Measurements from ENCODE around the gene PPP1R2. TPM values are rescaled to one million over a fixed set of nuclear protein-coding genes. Genes with fewer than 3 reads are reported as not detected.

PPP1R2 gene
- total and polyA plus RNA-seq, 2 donors from 2014 or later, result 34.0 to 49.0 TPM

DNA sequence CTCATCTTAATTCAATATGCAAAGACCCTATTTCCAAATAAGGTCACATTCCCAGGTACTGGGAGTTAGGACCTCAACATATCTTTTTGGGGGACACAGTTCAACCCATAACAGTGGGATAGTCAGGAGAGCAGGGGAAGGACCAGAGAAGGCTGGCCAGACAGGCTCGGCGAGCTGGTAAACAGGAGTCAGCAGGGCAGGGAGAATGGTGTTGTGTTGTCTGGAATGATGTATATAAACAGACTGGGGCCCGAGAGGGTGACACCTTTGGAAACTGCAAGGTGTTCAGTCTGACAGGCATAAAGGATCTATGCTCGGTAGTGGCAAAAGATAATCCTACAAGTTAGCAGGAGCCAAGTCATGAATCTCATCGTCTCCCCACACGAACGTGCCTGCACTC is 10.1 kb upstream of the PPP1R2 start:
- DNase-seq, result no peak
- intact Hi-C loops (cut with DNase I), result no loop called here
- Histone ChIP-seq H3K4me1 (ENCODE audit: control insufficient read depth in 2 of 3, insufficient read depth in 2 of 3, low read depth in 1 of 3, low read length in 3 of 3) (peaks cover 2 to 10% (median 3%) of the 10 kb centered on the region in 3 donors), H3K27ac (ENCODE audit: low read depth in 2 of 2, low read length in 2 of 2) (no peak overlapping the region), H3K36me3 (ENCODE audit: control insufficient read depth in 2 of 3, insufficient read depth in 3 of 3, low read length in 3 of 3) (no peaks in the 10 kb centered on the region), H3K4me3 (ENCODE audit: low read length in 3 of 3) (no peak overlapping the region), H3K27me3 (ENCODE audit: control insufficient read depth, insufficient read depth, low read length) (no peaks in the 10 kb centered on the region), H3K9ac (ENCODE audit: low read length in 3 of 3) (no peak overlapping the region), H3K9me3 (ENCODE audit: control insufficient read depth in 2 of 3, insufficient read depth in 1 of 3, low read length in 3 of 3) (no peaks in the 10 kb centered on the region)
- TF ChIP-seq, protein P1, sequence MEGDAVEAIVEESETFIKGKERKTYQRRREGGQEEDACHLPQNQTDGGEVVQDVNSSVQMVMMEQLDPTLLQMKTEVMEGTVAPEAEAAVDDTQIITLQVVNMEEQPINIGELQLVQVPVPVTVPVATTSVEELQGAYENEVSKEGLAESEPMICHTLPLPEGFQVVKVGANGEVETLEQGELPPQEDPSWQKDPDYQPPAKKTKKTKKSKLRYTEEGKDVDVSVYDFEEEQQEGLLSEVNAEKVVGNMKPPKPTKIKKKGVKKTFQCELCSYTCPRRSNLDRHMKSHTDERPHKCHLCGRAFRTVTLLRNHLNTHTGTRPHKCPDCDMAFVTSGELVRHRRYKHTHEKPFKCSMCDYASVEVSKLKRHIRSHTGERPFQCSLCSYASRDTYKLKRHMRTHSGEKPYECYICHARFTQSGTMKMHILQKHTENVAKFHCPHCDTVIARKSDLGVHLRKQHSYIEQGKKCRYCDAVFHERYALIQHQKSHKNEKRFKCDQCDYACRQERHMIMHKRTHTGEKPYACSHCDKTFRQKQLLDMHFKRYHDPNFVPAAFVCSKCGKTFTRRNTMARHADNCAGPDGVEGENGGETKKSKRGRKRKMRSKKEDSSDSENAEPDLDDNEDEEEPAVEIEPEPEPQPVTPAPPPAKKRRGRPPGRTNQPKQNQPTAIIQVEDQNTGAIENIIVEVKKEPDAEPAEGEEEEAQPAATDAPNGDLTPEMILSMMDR (IDR thresholded peaks at IDR 0.05; ENCODE audit: borderline replicate concordance, extremely low read depth, insufficient read depth), result no peak
- FAIRE-seq, result no peak

DNA sequence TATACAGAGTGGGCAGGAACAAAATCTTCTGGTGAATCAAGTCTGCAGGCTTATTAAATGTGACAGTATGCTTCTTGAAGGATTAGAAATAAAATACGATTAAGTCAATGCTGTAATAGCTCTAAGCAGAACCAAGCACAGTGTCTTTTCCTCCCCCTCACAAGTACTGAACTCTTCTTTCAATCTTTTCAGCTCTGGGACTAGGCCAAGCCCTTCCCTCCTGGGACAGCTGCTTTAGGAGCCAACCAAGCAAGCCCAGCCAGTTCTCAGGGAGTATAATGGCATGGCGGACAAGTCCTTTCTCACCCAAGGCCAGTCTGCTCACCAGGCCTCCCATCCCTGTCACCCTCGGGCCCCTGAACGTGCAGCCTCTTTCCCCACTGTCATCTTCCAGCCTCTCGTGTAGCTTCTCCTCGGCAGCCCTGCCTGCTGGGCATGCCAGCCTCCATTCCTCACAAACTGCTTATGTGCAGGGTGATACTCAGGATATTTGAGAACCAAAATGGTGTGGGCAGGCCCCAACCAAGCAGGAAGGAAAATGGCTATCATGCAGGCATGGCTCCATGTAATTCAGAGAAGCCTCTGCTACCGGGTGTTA is 8.4 kb upstream of the PPP1R2 start:
- Histone ChIP-seq H3K27me3 (ENCODE audit: control insufficient read depth, insufficient read depth, low read length) (no peaks in the 10 kb centered on the region), H3K9ac (ENCODE audit: low read length in 3 of 3) (no peak overlapping the region), H3K9me3 (ENCODE audit: control insufficient read depth in 2 of 3, insufficient read depth in 1 of 3, low read length in 3 of 3) (no peaks in the 10 kb centered on the region), H3K27ac (ENCODE audit: low read depth in 2 of 2, low read length in 2 of 2) (no peak overlapping the region), H3K4me3 (ENCODE audit: low read length in 3 of 3) (no peak overlapping the region), H3K4me1 (ENCODE audit: control insufficient read depth in 2 of 3, insufficient read depth in 2 of 3, low read depth in 1 of 3, low read length in 3 of 3) (peaks cover 2 to 12% (median 3%) of the 10 kb centered on the region in 3 donors), H3K36me3 (ENCODE audit: control insufficient read depth in 2 of 3, insufficient read depth in 3 of 3, low read length in 3 of 3) (no peaks in the 10 kb centered on the region)
- intact Hi-C loops (cut with DNase I), result no loop called here
- DNase-seq, result peak in 1 of 5 donors; percentile 56
- no peak for FAIRE-seq
- TF ChIP-seq, protein P1 (IDR thresholded peaks at IDR 0.05; ENCODE audit: borderline replicate concordance, extremely low read depth, insufficient read depth), result no peak

DNA sequence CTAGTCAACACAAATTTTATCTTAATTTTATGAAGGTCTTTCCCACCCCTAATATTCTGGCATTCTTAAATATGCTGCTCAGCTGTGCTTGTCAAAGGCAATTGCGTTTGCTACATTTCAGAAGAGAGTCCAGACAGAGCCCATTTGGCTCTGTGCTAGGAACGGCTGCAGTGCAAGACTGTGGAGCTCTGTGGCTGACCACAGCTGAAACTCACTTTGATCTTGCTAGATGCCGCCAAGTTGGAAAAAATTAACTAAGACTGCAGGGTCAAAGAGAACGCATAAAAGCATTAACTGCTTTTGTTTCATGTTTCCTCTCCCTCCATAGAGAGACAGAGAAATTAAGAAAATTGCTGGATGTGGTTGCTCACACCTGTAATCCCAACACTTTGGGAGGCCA is 7.6 kb upstream of the PPP1R2 start:
- Histone ChIP-seq H3K36me3 (ENCODE audit: control insufficient read depth in 2 of 3, insufficient read depth in 3 of 3, low read length in 3 of 3) (no peaks in the 10 kb centered on the region), H3K4me3 (ENCODE audit: low read length in 3 of 3) (no peak overlapping the region), H3K9ac (ENCODE audit: low read length in 3 of 3) (peak overlapping the region in 1 of 3 donors; percentile 40), H3K27me3 (ENCODE audit: control insufficient read depth, insufficient read depth, low read length) (no peaks in the 10 kb centered on the region), H3K9me3 (ENCODE audit: control insufficient read depth in 2 of 3, insufficient read depth in 1 of 3, low read length in 3 of 3) (no peaks in the 10 kb centered on the region), H3K4me1 (ENCODE audit: control insufficient read depth in 2 of 3, insufficient read depth in 2 of 3, low read depth in 1 of 3, low read length in 3 of 3) (peaks cover 2 to 12% (median 3%) of the 10 kb centered on the region in 3 donors), H3K27ac (ENCODE audit: low read depth in 2 of 2, low read length in 2 of 2) (no peak overlapping the region)
- intact Hi-C loops (cut with DNase I), result no loop called here
- TF ChIP-seq, protein P1 (IDR thresholded peaks at IDR 0.05; ENCODE audit: borderline replicate concordance, extremely low read depth, insufficient read depth), result no peak
- DNase-seq (peak in 2 of 5 donors; percentile 70 to 77), FAIRE-seq (no peak)
